GM23338 (cell line): Measurements from ENCODE around the gene HIP1.

Source experiments
- CREB1 ChIP-seq: fragments of 250-450 bp; sonication (Bioruptor Pico); IDR thresholded peaks from 2 replicates; pipeline ENCODE4 v1.5.0; 2020; ENCODE audit warnings: low read depth, mild to moderate bottlenecking, moderate library complexity
- CTCF ChIP-seq, 2 experiments: fragments of 200-600 bp in 1 of 2; sonication (generic) in 1 of 2; conservative IDR thresholded peaks; 2 replicates each; pipeline versions ENCODE4 v1.5.1 to v1.6.1; 2016 to 2017; ENCODE audit warnings: antibody characterized with exemption in 2 of 2, low read depth in 2 of 2, mild to moderate bottlenecking in 2 of 2, moderate library complexity in 1 of 2
- EZH2 ChIP-seq: fragments of 200-600 bp; sonication (generic); IDR thresholded peaks from one replicate; pipeline ENCODE4 v1.8.0; 2017; ENCODE audit warnings: antibody characterized with exemption, mild to moderate bottlenecking, low read depth; ENCODE audit not compliant: unreplicated experiment
- EZH2phosphoT487 ChIP-seq: fragments of 200-600 bp; sonication (generic); IDR thresholded peaks from one replicate; pipeline ENCODE4 v1.8.1; 2018; ENCODE audit warnings: antibody characterized with exemption; ENCODE audit not compliant: unreplicated experiment
- JUNB ChIP-seq: IDR thresholded peaks from one replicate; pipeline ENCODE4 v1.6.1; 2016; ENCODE audit warnings: antibody characterized with exemption; ENCODE audit not compliant: unreplicated experiment
- NANOG ChIP-seq: IDR thresholded peaks from 2 replicates; pipeline ENCODE4 v1.6.1; 2016; ENCODE audit warnings: antibody characterized with exemption, borderline replicate concordance
- POLR2AphosphoS5 ChIP-seq: IDR thresholded peaks from 2 replicates; pipeline ENCODE4 v1.6.1; 2016; ENCODE audit warnings: antibody characterized with exemption, low read depth
- REST ChIP-seq: IDR thresholded peaks from one replicate; pipeline ENCODE4 v1.6.1; 2018; ENCODE audit warnings: antibody characterized with exemption; ENCODE audit not compliant: unreplicated experiment
- STAT1 ChIP-seq: IDR thresholded peaks from one replicate; pipeline ENCODE4 v1.6.1; 2016; ENCODE audit warnings: antibody characterized with exemption; ENCODE audit not compliant: unreplicated experiment
- ZNF114 ChIP-seq: fragments of 250-450 bp; sonication (Bioruptor Pico); IDR thresholded peaks from 2 replicates; pipeline ENCODE4 v1.5.0; 2020; ENCODE audit warnings: mild to moderate bottlenecking, moderate library complexity
- ZNF331 ChIP-seq: fragments of 250-450 bp; sonication (Bioruptor Pico); IDR thresholded peaks from 2 replicates; pipeline ENCODE4 v1.5.0; 2020; ENCODE audit warnings: low read depth, mild to moderate bottlenecking, moderate library complexity
- TF ChIP-seq, protein P1 (sequence below): IDR thresholded peaks from 2 replicates; pipeline ENCODE4 v1.6.1; 2016; ENCODE audit warnings: antibody characterized with exemption

- no peak for TF ChIP-seq CTCF (conservative IDR thresholded peaks at IDR 0.05; ENCODE audit: low read depth in 2 of 2)
- TF ChIP-seq REST: no peak
- TF ChIP-seq JUNB: no peak
- TF ChIP-seq EZH2: no peak
- no peak for TF ChIP-seq ZNF114
- no peak for TF ChIP-seq CREB1 (CRISPR knock-in tag)
- TF ChIP-seq POLR2AphosphoS5: no peak
- TF ChIP-seq ZNF331: no peak
- TF ChIP-seq EZH2phosphoT487: no peak
- no peak for TF ChIP-seq NANOG
- TF ChIP-seq, protein P1, sequence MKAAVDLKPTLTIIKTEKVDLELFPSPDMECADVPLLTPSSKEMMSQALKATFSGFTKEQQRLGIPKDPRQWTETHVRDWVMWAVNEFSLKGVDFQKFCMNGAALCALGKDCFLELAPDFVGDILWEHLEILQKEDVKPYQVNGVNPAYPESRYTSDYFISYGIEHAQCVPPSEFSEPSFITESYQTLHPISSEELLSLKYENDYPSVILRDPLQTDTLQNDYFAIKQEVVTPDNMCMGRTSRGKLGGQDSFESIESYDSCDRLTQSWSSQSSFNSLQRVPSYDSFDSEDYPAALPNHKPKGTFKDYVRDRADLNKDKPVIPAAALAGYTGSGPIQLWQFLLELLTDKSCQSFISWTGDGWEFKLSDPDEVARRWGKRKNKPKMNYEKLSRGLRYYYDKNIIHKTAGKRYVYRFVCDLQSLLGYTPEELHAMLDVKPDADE: no peak
- no peak for TF ChIP-seq STAT1
Measured at GRCh38 chr7:75715864-75716263, 22.9 kb downstream of the HIP1 start.
